H1 (cell line): ENCODE measurements around the gene GPATCH2. TPM values are rescaled to one million over a fixed set of nuclear protein-coding genes. Genes with fewer than 3 reads are reported as not detected.

ENCODE experiments used
- CTCF ChIA-PET: fragments of 300-600 bp; sonication (Branson Sonifier 250); formaldehyde crosslinking; loops from one replicate; lab custom pipeline; 2021; ENCODE audit not compliant: partially characterized antibody; lab: Charles Lee
- POLR2A ChIA-PET: fragments of 300-600 bp; sonication (Branson Sonifier 250); formaldehyde crosslinking; loops from one replicate; lab custom pipeline; 2021; ENCODE audit warnings: inconsistent platforms; ENCODE audit not compliant: partially characterized antibody; lab: Charles Lee
- DNase-seq, 2 experiments: peaks; one replicate each; pipeline versions ENCODE4 v3.0.0 to v3.0.0-alpha.2; 2010 to 2022; ENCODE audit warnings: low spot score in 2 of 2, low read depth in 1 of 2, mixed read lengths in 1 of 2
- FAIRE-seq: peaks from 2 replicates; lab custom pipeline; 2011; peaks lifted over from hg19 to GRCh38; lab: Jason Lieb, UNC
- H2AFZ ChIP-seq: 2 replicates; pipeline ENCODE4 v1.8.1; 2012; ENCODE audit warnings: low read length, inconsistent platforms
- H2AK5ac ChIP-seq: 2 replicates; pipeline ENCODE4 v1.6.1; 2013; ENCODE audit warnings: low read depth, low read length
- H2BK120ac ChIP-seq: replicated peaks from 2 replicates; pipeline ENCODE3; 2013; ENCODE audit warnings: low read depth, low read length, inconsistent platforms
- H2BK12ac ChIP-seq: 2 replicates; pipeline ENCODE4 v1.6.1; 2013; ENCODE audit warnings: low read depth, low read length
- H2BK15ac ChIP-seq: 2 replicates; pipeline ENCODE4 v1.6.1; 2013; ENCODE audit warnings: low read length
- H2BK20ac ChIP-seq: 2 replicates; pipeline ENCODE4 v1.6.1; 2013; ENCODE audit warnings: low read length
- H2BK5ac ChIP-seq: 2 replicates; pipeline ENCODE4 v1.6.1; 2013; ENCODE audit warnings: low read depth, low read length
- H3K14ac ChIP-seq: 2 replicates; pipeline ENCODE4 v1.6.1; 2013; ENCODE audit warnings: inconsistent platforms; ENCODE audit not compliant: insufficient read length
- H3K18ac ChIP-seq: 2 replicates; pipeline ENCODE4 v1.6.1; 2013; ENCODE audit warnings: low read length; ENCODE audit errors: extremely low read depth
- H3K23ac ChIP-seq: 2 replicates; pipeline ENCODE4 v1.6.1; 2013; ENCODE audit warnings: inconsistent platforms; ENCODE audit not compliant: insufficient read length
- H3K23me2 ChIP-seq: 2 replicates; pipeline ENCODE4 v1.6.1; 2013; ENCODE audit warnings: low read depth, low read length
- H3K27ac ChIP-seq: 2 replicates; pipeline ENCODE4 v1.6.1; 2011; ENCODE audit warnings: low read depth, low read length, inconsistent platforms
- H3K27me3 ChIP-seq, 4 experiments: replicated peaks in 1 of 4; 1 replicate in 1 of 4; 2 replicates in 3 of 4; pipeline versions ENCODE4 v1.6.1 to v1.8.1; 2011 to 2013; ENCODE audit warnings: low read length in 3 of 4, mild to moderate bottlenecking in 3 of 4, inconsistent platforms in 2 of 4, mixed read lengths in 2 of 4, moderate library complexity in 1 of 4; ENCODE audit not compliant: control insufficient read depth in 3 of 4, insufficient read depth in 3 of 4; ENCODE audit errors: extremely low read depth in 1 of 4
- H3K36me3 ChIP-seq, 4 experiments: 2 replicates each; pipeline versions ENCODE4 v1.6.1 to v1.8.1; 2011 to 2013; ENCODE audit warnings: mild to moderate bottlenecking in 4 of 4, low read length in 3 of 4, moderate library complexity in 2 of 4, control low read depth in 1 of 4, inconsistent platforms in 1 of 4; ENCODE audit not compliant: insufficient read depth in 4 of 4, control insufficient read depth in 2 of 4
- H3K4ac ChIP-seq: replicated peaks from 2 replicates; pipeline ENCODE3; 2013; ENCODE audit warnings: low read length, low read depth, mixed read lengths, inconsistent platforms; ENCODE audit not compliant: insufficient read length
- H3K4me1 ChIP-seq, 4 experiments: replicated peaks in 1 of 4; 1 replicate in 1 of 4; 2 replicates in 3 of 4; pipeline versions ENCODE4 v1.6.1 to v1.8.1; 2011 to 2013; ENCODE audit warnings: low read length in 3 of 4, inconsistent platforms in 2 of 4, mixed read lengths in 1 of 4; ENCODE audit not compliant: insufficient read depth in 4 of 4, control insufficient read depth in 3 of 4
- H3K4me2 ChIP-seq, 2 experiments: 2 replicates each; pipeline versions ENCODE4 v1.6.1 to v1.8.1; 2011 to 2013; ENCODE audit warnings: low read depth in 2 of 2, low read length in 2 of 2, control low read depth in 1 of 2, inconsistent platforms in 1 of 2, mild to moderate bottlenecking in 1 of 2; ENCODE audit not compliant: insufficient read depth in 1 of 2
- H3K4me3 ChIP-seq, 4 experiments: fragments of 200-600, 300-600 bp in 1 of 4; sonication (generic), shearing (Covaris generic), sonication (Bioruptor Twin) in 1 of 4; 2 replicates each; pipeline versions ENCODE4 v1.5.1 to v1.8.1; 2011 to 2016; ENCODE audit warnings: low read length in 4 of 4, low read depth in 3 of 4, control low read depth in 2 of 4, inconsistent platforms in 2 of 4, mild to moderate bottlenecking in 2 of 4, mixed read lengths in 1 of 4, moderate library complexity in 1 of 4; ENCODE audit not compliant: insufficient read depth in 2 of 4; ENCODE audit errors: extremely low read depth in 1 of 4
- H3K56ac ChIP-seq: replicated peaks from 2 replicates; pipeline ENCODE3; 2013; ENCODE audit warnings: low read depth, mild to moderate bottlenecking, mixed read lengths, low read length, inconsistent platforms; ENCODE audit not compliant: insufficient read length
- H3K79me1 ChIP-seq: 2 replicates; pipeline ENCODE4 v1.6.1; 2013; ENCODE audit warnings: low read depth, low read length, control low read depth
- H3K79me2 ChIP-seq, 2 experiments: 2 replicates each; pipeline versions ENCODE4 v1.6.1 to v1.8.1; 2012 to 2013; ENCODE audit warnings: low read length in 2 of 2, mild to moderate bottlenecking in 2 of 2, inconsistent platforms in 1 of 2; ENCODE audit not compliant: insufficient read depth in 2 of 2, control insufficient read depth in 1 of 2
- H3K9ac ChIP-seq, 4 experiments: replicated peaks in 1 of 4; 1 replicate in 1 of 4; 2 replicates in 3 of 4; pipeline versions ENCODE4 v1.6.1 to v1.8.1; 2011 to 2013; ENCODE audit warnings: low read depth in 3 of 4, low read length in 3 of 4, control low read depth in 2 of 4, mild to moderate bottlenecking in 2 of 4, moderate library complexity in 2 of 4, inconsistent platforms in 1 of 4; ENCODE audit errors: extremely low read depth in 1 of 4
- H3K9me3 ChIP-seq, 2 experiments: 2 replicates each; pipeline versions ENCODE4 v1.6.1 to v1.8.1; 2012 to 2013; ENCODE audit warnings: mild to moderate bottlenecking in 2 of 2, moderate library complexity in 2 of 2, control low read depth in 1 of 2, inconsistent platforms in 1 of 2, low read depth in 1 of 2, low read length in 1 of 2, mixed read lengths in 1 of 2; ENCODE audit not compliant: insufficient read depth in 2 of 2
- H4K20me1 ChIP-seq, 2 experiments: replicated peaks in 1 of 2; 2 replicates each; pipeline versions ENCODE3 to v1.8.1; 2011 to 2013; ENCODE audit warnings: inconsistent platforms in 2 of 2, low read length in 2 of 2, mild to moderate bottlenecking in 1 of 2; ENCODE audit not compliant: insufficient read depth in 2 of 2, control insufficient read depth in 1 of 2
- H4K5ac ChIP-seq: 2 replicates; pipeline ENCODE4 v1.6.1; 2013; ENCODE audit warnings: low read length, low read depth, mixed read lengths, inconsistent platforms; ENCODE audit not compliant: insufficient read length
- H4K8ac ChIP-seq: 2 replicates; pipeline ENCODE4 v1.8.0; 2013; ENCODE audit warnings: mild to moderate bottlenecking, moderate library complexity, low read length, inconsistent platforms; ENCODE audit not compliant: insufficient read depth; ENCODE audit errors: extremely low read depth
- H4K91ac ChIP-seq: replicated peaks from 2 replicates; pipeline ENCODE3; 2013; ENCODE audit warnings: low read length, mixed read lengths, inconsistent platforms; ENCODE audit not compliant: insufficient read length
- CEBPB ChIP-seq: IDR thresholded peaks from 2 replicates; pipeline ENCODE4 v1.6.1; 2012; ENCODE audit warnings: low read depth, low read length
- CHD2 ChIP-seq: IDR thresholded peaks from 2 replicates; pipeline ENCODE4 v1.6.1; 2012; ENCODE audit warnings: low read length, improper control_type of control experiment
- CREB1 ChIP-seq: IDR thresholded peaks from 2 replicates; pipeline ENCODE4 v1.6.1; 2012; ENCODE audit warnings: inconsistent platforms
- HDAC2 ChIP-seq, 2 experiments: fragments of 300-600 bp in 1 of 2; sonication (generic) in 1 of 2; IDR thresholded peaks; 2 replicates each; pipeline ENCODE4 v1.6.1; 2011 to 2012; ENCODE audit warnings: low read depth in 2 of 2, low read length in 2 of 2, mild to moderate bottlenecking in 2 of 2, moderate library complexity in 2 of 2, borderline replicate concordance in 1 of 2, inconsistent platforms in 1 of 2
- RAD21 ChIP-seq, 2 experiments: IDR thresholded peaks in 1 of 2; conservative IDR thresholded peaks in 1 of 2; 2 replicates each; pipeline ENCODE4 v1.6.1; 2011; ENCODE audit warnings: low read depth in 2 of 2, low read length in 2 of 2, improper control_type of control experiment in 1 of 2, inconsistent platforms in 1 of 2, mild to moderate bottlenecking in 1 of 2, moderate library complexity in 1 of 2
- RFX5 ChIP-seq: IDR thresholded peaks from 2 replicates; pipeline ENCODE4 v1.6.1; 2011; ENCODE audit warnings: low read depth, low read length, improper control_type of control experiment, borderline replicate concordance
- SAP30 ChIP-seq: fragments of 300-600 bp; sonication (generic); IDR thresholded peaks from 2 replicates; pipeline ENCODE4 v1.7.1; 2012; ENCODE audit warnings: low read length, moderate library complexity, mild to moderate bottlenecking, inconsistent platforms; ENCODE audit not compliant: insufficient read depth, insufficient replicate concordance
- SP1 ChIP-seq: IDR thresholded peaks from 2 replicates; pipeline ENCODE4 v1.6.1; 2011; ENCODE audit warnings: low read depth, low read length
- SP4 ChIP-seq: IDR thresholded peaks from 2 replicates; pipeline ENCODE4 v1.6.1; 2012; ENCODE audit warnings: low read length, inconsistent platforms
- TAF1 ChIP-seq: IDR thresholded peaks from 2 replicates; pipeline ENCODE4 v1.6.1; 2011; ENCODE audit warnings: mild to moderate bottlenecking, low read depth, low read length
- USF2 ChIP-seq: IDR thresholded peaks from 2 replicates; pipeline ENCODE4 v1.6.1; 2011; ENCODE audit warnings: low read length, improper control_type of control experiment
- WGBS, 2 experiments: shearing (Covaris generic) in 1 of 2; methylation state at CpG; one replicate each; pipeline versions ENCODE4 v1.1.6 to v1.1.7; 2013 to 2015; ENCODE audit warnings: low lambda C conversion rate in 2 of 2, mixed read lengths in 2 of 2, inconsistent platforms in 1 of 2, low coverage in 1 of 2, missing lambda C conversion rate in 1 of 2; ENCODE audit not compliant: insufficient replicate concordance in 2 of 2, insufficient coverage in 1 of 2, insufficient read length in 1 of 2; ENCODE audit errors: extremely low coverage in 1 of 2, missing lambda C conversion rate in 1 of 2; 5-methylcytosine and 5-hydroxymethylcytosine counted together
- polyA plus RNA-seq, 7 experiments: library from polyadenylated mRNA; depleted of rRNA in 3 of 7; stranded (reverse) in 5 of 7; unstranded in 2 of 7; fragments of >200 nt in 5 of 7; fragments of 200-250 nt in 2 of 7; gene quantifications; 1 replicate in 5 of 7; 2 replicates in 1 of 7; 4 replicates in 1 of 7; pipeline versions ENCODE4 v1.2.1 to v1.2.3, GENCODE V29; 2011 to 2013; ENCODE audit warnings: missing spikeins in 2 of 7, mixed read lengths in 2 of 7
- total RNA-seq: library from RNA; stranded (reverse); fragmentation: NEBNext Ultra II Directional; extraction: Animal tissue kit (Norgen Biotek cat#: 25700); gene quantifications from 2 replicates; pipeline ENCODE4 v1.2.1, GENCODE V29; 2021
- TF ChIP-seq, protein P1 (sequence below): IDR thresholded peaks from 2 replicates; pipeline ENCODE4 v1.6.1; 2012; ENCODE audit warnings: inconsistent platforms

The GPATCH2 gene
- total and polyA plus RNA-seq, 2 of the 8 experiments (the other 6 are each of a cell fraction or from before 2014, with no cell fraction given), result 3.9 to 13.1 TPM

DNA sequence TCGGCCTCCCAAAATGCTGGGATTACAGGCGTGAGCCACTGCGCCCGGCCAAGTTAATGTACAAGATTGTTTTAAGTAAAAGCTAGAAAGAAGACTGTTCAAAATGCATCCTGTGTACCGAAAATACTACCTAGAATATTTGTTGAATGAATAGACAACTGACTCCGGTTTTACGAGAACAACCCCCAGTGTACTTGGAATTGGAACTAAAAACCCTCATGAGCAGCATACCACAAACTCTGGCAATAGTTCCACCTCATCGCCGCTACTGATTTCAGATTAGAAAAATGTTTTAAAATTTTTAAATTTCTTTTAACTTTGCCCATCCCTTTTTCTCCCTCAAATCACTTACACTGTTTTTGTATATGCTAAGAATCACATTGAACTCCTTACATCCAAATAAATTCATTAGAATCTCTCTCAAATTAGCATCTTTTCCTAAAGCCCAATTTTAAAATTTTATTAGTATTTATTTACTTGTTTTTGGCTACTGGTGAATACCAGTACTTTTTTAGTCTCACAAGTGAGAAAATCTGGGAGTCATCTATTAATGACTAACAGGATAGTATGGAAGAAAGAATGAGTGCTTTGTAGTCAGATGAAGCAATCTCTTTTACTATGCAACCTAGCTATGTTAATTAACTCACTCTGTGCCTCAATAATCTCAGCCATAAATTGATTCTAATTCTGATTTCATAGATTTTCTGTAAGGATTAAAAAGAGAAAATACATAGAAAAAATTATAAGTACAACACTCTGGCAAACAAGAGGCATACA lies 95.1 kb downstream of the GPATCH2 start:
- no peaks in the 10 kb centered on the region for H3K79me1 ChIP-seq
- H2BK15ac ChIP-seq, result no peak overlapping the region
- H3K9me3 ChIP-seq, result no peaks in the 10 kb centered on the region
- H4K20me1 ChIP-seq, result no peaks in the 10 kb centered on the region
- H3K23me2 ChIP-seq, result no peaks in the 10 kb centered on the region
- H2BK120ac ChIP-seq, result no peak overlapping the region
- H3K23ac ChIP-seq, result no peak overlapping the region
- H3K4me1 ChIP-seq, result no peaks in the 10 kb centered on the region
- H3K9ac ChIP-seq, result no peak overlapping the region
- no peak overlapping the region for H3K4me2 ChIP-seq
- WGBS, 2 experiments, result 95% methylated on average over 9 of the region's 9 CpGs; no CpG with 5 or more reads in 1 of the 2 experiments
- TF ChIP-seq SAP30, result no peak
- TF ChIP-seq TAF1, result no peak
- no peak for TF ChIP-seq USF2
- TF ChIP-seq CHD2, result no peak
- TF ChIP-seq CREB1, result no peak
- TF ChIP-seq, protein P1, sequence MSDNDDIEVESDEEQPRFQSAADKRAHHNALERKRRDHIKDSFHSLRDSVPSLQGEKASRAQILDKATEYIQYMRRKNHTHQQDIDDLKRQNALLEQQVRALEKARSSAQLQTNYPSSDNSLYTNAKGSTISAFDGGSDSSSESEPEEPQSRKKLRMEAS, result no peak
- no peak for TF ChIP-seq CEBPB
- no peak for TF ChIP-seq RAD21 (IDR thresholded peaks at IDR 0.05 in 1 of 2, conservative IDR thresholded peaks at IDR 0.05 in 1 of 2; ENCODE audit: low read depth in 2 of 2, low read length in 2 of 2)
- no peak for TF ChIP-seq HDAC2 (IDR thresholded peaks at IDR 0.05; ENCODE audit: borderline replicate concordance in 1 of 2, low read depth in 2 of 2, low read length in 2 of 2)
- TF ChIP-seq SP1, result no peak
- TF ChIP-seq RFX5, result no peak
- no peak for TF ChIP-seq SP4
- TF ChIP-seq, all 59 proteins: peak for 0
- no peak overlapping the region for H4K8ac ChIP-seq
- no peak overlapping the region for H2AFZ ChIP-seq
- H2BK20ac ChIP-seq, result no peak overlapping the region
- H3K14ac ChIP-seq, result no peak overlapping the region
- H3K27ac ChIP-seq, result no peak overlapping the region
- ChIA-PET POLR2A (no interaction called here), CTCF (no interaction called here)
- H3K56ac ChIP-seq, result no peak overlapping the region
- no peak overlapping the region for H4K91ac ChIP-seq
- no peaks in the 10 kb centered on the region for H3K36me3 ChIP-seq
- no peak for DNase-seq
- H3K4ac ChIP-seq, result no peak overlapping the region
- no peak overlapping the region for H2AK5ac ChIP-seq
- no peak overlapping the region for H3K18ac ChIP-seq
- H3K4me3 ChIP-seq, result no peak overlapping the region
- no peak for FAIRE-seq
- no peak overlapping the region for H2BK5ac ChIP-seq
- no peak overlapping the region for H4K5ac ChIP-seq
- H3K27me3 ChIP-seq, result no peaks in the 10 kb centered on the region
- no peaks in the 10 kb centered on the region for H3K79me2 ChIP-seq
- no peak overlapping the region for H2BK12ac ChIP-seq
